ENCODE measurements around the gene OPA3. TPM values are rescaled to one million over a fixed set of nuclear protein-coding genes. Genes with fewer than 3 reads are reported as not detected.
A peak's percentile ranks its signal among the peaks of the same experiment; 100 is the strongest.

OPA3 gene
- total and polyA plus RNA-seq, 2 donors (not counting 1 experiment from before 2014, with no cell fraction given) = 7.3 to 11.2 TPM

- Histone ChIP-seq H3K27ac (ENCODE audit: low read length in 2 of 2) (peak overlapping the region in 1 of 2 donors; percentile 39), H3K4me3 (ENCODE audit: control extremely low read depth in 1 of 5, extremely low read depth in 1 of 5, insufficient read depth in 1 of 5, low read depth in 2 of 5, low read length in 4 of 5) (no peak overlapping the region), H3K79me2 (ENCODE audit: control insufficient read depth, insufficient read depth, low read length) (peaks cover 3% of the 10 kb centered on the region), H4K20me1 (ENCODE audit: control insufficient read depth, insufficient read depth, low read length, poor library complexity, severe bottlenecking) (peaks cover 39% of the 10 kb centered on the region), H3K27me3 (replicated peaks in 1 of 4; ENCODE audit: control extremely low read depth in 1 of 4, control insufficient read depth in 3 of 4, insufficient read depth in 4 of 4, low read length in 3 of 4) (no peaks in the 10 kb centered on the region), H3K36me3 (replicated peaks in 1 of 2; ENCODE audit: control extremely low read depth in 1 of 2, control insufficient read depth in 1 of 2, extremely low read depth in 1 of 2, insufficient read depth in 2 of 2, low read length in 1 of 2) (peaks cover 0 to 64% of the 10 kb centered on the region in 2 experiments), H2AFZ (ENCODE audit: insufficient read depth, low read depth, low read length, poor library complexity, severe bottlenecking) (no peak overlapping the region), H3K9ac (ENCODE audit: low read length) (no peak overlapping the region), H3K9me3 (ENCODE audit: control extremely low read depth in 1 of 3, control insufficient read depth in 2 of 3, insufficient read depth in 1 of 3, low read length in 2 of 3) (no peaks in the 10 kb centered on the region), H3K4me2 (replicated peaks; ENCODE audit: low read depth, low read length, poor library complexity, severe bottlenecking) (no peak overlapping the region), H3K4me1 (ENCODE audit: control insufficient read depth in 2 of 2, insufficient read depth in 2 of 2, low read length in 2 of 2) (peaks cover 8 to 16% of the 10 kb centered on the region in 2 donors)
- 94% methylated on average over 2 of the region's 9 CpGs for WGBS (ENCODE audit: insufficient coverage)
- ATAC-seq (ENCODE audit: low read depth) (peak; percentile 99), DNase-seq (peak; percentile 91)
- TF ChIP-seq EZH2 (IDR thresholded peaks at IDR 0.05; ENCODE audit: borderline replicate concordance, insufficient read depth, low read depth, low read length, poor library complexity, severe bottlenecking) = no peak
- TF ChIP-seq, protein P1, sequence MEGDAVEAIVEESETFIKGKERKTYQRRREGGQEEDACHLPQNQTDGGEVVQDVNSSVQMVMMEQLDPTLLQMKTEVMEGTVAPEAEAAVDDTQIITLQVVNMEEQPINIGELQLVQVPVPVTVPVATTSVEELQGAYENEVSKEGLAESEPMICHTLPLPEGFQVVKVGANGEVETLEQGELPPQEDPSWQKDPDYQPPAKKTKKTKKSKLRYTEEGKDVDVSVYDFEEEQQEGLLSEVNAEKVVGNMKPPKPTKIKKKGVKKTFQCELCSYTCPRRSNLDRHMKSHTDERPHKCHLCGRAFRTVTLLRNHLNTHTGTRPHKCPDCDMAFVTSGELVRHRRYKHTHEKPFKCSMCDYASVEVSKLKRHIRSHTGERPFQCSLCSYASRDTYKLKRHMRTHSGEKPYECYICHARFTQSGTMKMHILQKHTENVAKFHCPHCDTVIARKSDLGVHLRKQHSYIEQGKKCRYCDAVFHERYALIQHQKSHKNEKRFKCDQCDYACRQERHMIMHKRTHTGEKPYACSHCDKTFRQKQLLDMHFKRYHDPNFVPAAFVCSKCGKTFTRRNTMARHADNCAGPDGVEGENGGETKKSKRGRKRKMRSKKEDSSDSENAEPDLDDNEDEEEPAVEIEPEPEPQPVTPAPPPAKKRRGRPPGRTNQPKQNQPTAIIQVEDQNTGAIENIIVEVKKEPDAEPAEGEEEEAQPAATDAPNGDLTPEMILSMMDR (IDR thresholded peaks at IDR 0.05) = peak; percentile 89
- intact Hi-C loops (cut with micrococcal nuclease) = loop anchor here (1.0 kb wide), 9 partner anchors 16 to 276 kb away; partner anchors contain the start of genes OPA3, PPM1N, QPCTL and VASP
- ChIA-PET POLR2A (no interaction called here), CTCF (interaction anchor here (1.0 to 1.4 kb wide), 5 partner anchors 9 to 169 kb away, joined by 3 to 7 read pairs (median 4); partner anchors contain the start of genes QPCTL and SNRPD2)
- Mint-ChIP-seq H3K27ac (peak overlapping the region; percentile 85), H3K27me3 (no peaks in the 10 kb centered on the region), H3K9me3 (ENCODE audit: insufficient read depth) (no peaks in the 10 kb centered on the region), H3K4me3 (no peak overlapping the region), H3K4me1 (peaks cover 23% of the 10 kb centered on the region)
Observed at GRCh38 chr19:45523642-45524256, 60.9 kb downstream of the OPA3 start.

Data from B cell (primary cell).